IMR-90 (cell line): ENCODE results near the gene OPHN1. TPM values are rescaled to one million over a fixed set of nuclear protein-coding genes. Genes with fewer than 3 reads are reported as not detected.

Experiments used
- ATAC-seq: fragments of 200-7000 bp; cut with Tn5 transposase; 2 replicates; pipeline ENCODE4 v1.9.1; 2020; ENCODE audit warnings: low read depth, mild to moderate bottlenecking, moderate library complexity
- BruUV-seq: library from RNA; stranded (reverse); fragments of 400-500 nt; replicated peaks from 2 replicates; lab custom pipeline; 2021; lab: Mats Ljungman, UMichigan
- CTCF ChIA-PET: fragments of 300-600 bp; formaldehyde crosslinking; extraction: SDS; loops from one replicate; lab custom pipeline; 2021; ENCODE audit warnings: antibody characterized with exemption; lab: Yijun Ruan, JAX
- POLR2A ChIA-PET: fragments of 300-600 bp; sonication (Branson Sonifier 250); formaldehyde crosslinking; loops from one replicate; lab custom pipeline; 2022; ENCODE audit warnings: antibody characterized with exemption; ENCODE audit not compliant: unreplicated experiment; lab: Charles Lee
- DNase-seq: peaks from one replicate; pipeline ENCODE4 v3.0.0; 2013
- H2AFZ ChIP-seq: replicated peaks from 2 replicates; pipeline ENCODE3; 2013; ENCODE audit warnings: low read length, mild to moderate bottlenecking; ENCODE audit not compliant: poor library complexity
- H2AK5ac ChIP-seq: 2 replicates; pipeline ENCODE4 v1.6.1; 2013; ENCODE audit warnings: low read depth, low read length, inconsistent platforms
- H2AK9ac ChIP-seq: replicated peaks from 2 replicates; pipeline ENCODE3; 2013; ENCODE audit warnings: mild to moderate bottlenecking, low read depth, low read length, moderate library complexity; ENCODE audit not compliant: poor library complexity
- H2BK120ac ChIP-seq: 2 replicates; pipeline ENCODE4 v1.6.1; 2013; ENCODE audit warnings: low read depth, low read length, inconsistent platforms
- H2BK15ac ChIP-seq: 3 replicates; pipeline ENCODE4 v1.6.1; 2013; ENCODE audit warnings: low read depth, low read length, inconsistent platforms
- H2BK20ac ChIP-seq: 2 replicates; pipeline ENCODE4 v1.6.1; 2013; ENCODE audit warnings: low read depth, mild to moderate bottlenecking, inconsistent platforms, low read length, moderate library complexity
- H2BK5ac ChIP-seq: 2 replicates; pipeline ENCODE4 v1.6.1; 2013; ENCODE audit warnings: mild to moderate bottlenecking, low read depth, low read length, inconsistent platforms; ENCODE audit not compliant: poor library complexity, severe bottlenecking
- H3K14ac ChIP-seq: replicated peaks from 2 replicates; pipeline ENCODE4 v1.6.1; 2013; ENCODE audit warnings: low read depth, low read length, inconsistent platforms
- H3K18ac ChIP-seq: 2 replicates; pipeline ENCODE4 v1.6.1; 2013; ENCODE audit warnings: low read depth, low read length, control low read depth
- H3K23ac ChIP-seq: 2 replicates; pipeline ENCODE4 v1.6.1; 2013; ENCODE audit warnings: low read depth, low read length, inconsistent platforms
- H3K27ac ChIP-seq: 2 replicates; pipeline ENCODE4 v1.5.1; 2013; ENCODE audit warnings: mild to moderate bottlenecking, control low read depth, low read length; ENCODE audit not compliant: insufficient read depth
- H3K27me3 ChIP-seq: 2 replicates; pipeline ENCODE4 v1.6.1; 2013; ENCODE audit warnings: low read length; ENCODE audit not compliant: control insufficient read depth, insufficient read depth
- H3K36me3 ChIP-seq: 2 replicates; pipeline ENCODE4 v1.6.1; 2013; ENCODE audit warnings: low read length, mixed read lengths; ENCODE audit not compliant: control insufficient read depth, insufficient read depth
- H3K4ac ChIP-seq: 2 replicates; pipeline ENCODE4 v1.6.1; 2013; ENCODE audit warnings: low read depth, low read length, inconsistent platforms
- H3K4me1 ChIP-seq: 2 replicates; pipeline ENCODE4 v1.6.1; 2013; ENCODE audit warnings: low read length, mixed read lengths; ENCODE audit not compliant: control insufficient read depth, insufficient read depth
- H3K4me2 ChIP-seq: 2 replicates; pipeline ENCODE4 v1.6.1; 2013; ENCODE audit warnings: low read depth, mild to moderate bottlenecking, control low read depth, low read length, moderate library complexity
- H3K4me3 ChIP-seq: 2 replicates; pipeline ENCODE4 v1.5.1; 2013; ENCODE audit warnings: low read depth, mild to moderate bottlenecking, control low read depth, low read length, moderate library complexity; ENCODE audit not compliant: insufficient read depth
- H3K56ac ChIP-seq: 2 replicates; pipeline ENCODE4 v1.6.1; 2013; ENCODE audit warnings: low read length, inconsistent platforms; ENCODE audit not compliant: insufficient read depth; ENCODE audit errors: extremely low read depth
- H3K79me1 ChIP-seq, 2 experiments: 2 replicates each; pipeline ENCODE4 v1.6.1; 2013; ENCODE audit warnings: low read length in 2 of 2, inconsistent platforms in 1 of 2, low read depth in 1 of 2
- H3K9ac ChIP-seq: 2 replicates; pipeline ENCODE4 v1.6.1; 2013; ENCODE audit warnings: low read depth, low read length, control low read depth
- H3K9me1 ChIP-seq: 2 replicates; pipeline ENCODE4 v1.6.1; 2013; ENCODE audit warnings: low read length, inconsistent platforms; ENCODE audit not compliant: insufficient read depth
- H3K9me3 ChIP-seq: 2 replicates; pipeline ENCODE4 v1.6.1; 2013; ENCODE audit warnings: low read length; ENCODE audit not compliant: control insufficient read depth, insufficient read depth
- H4K20me1 ChIP-seq: 2 replicates; pipeline ENCODE4 v1.6.1; 2013; ENCODE audit warnings: low read length, inconsistent platforms; ENCODE audit not compliant: insufficient read depth
- H4K5ac ChIP-seq: 2 replicates; pipeline ENCODE4 v1.6.1; 2013; ENCODE audit warnings: mild to moderate bottlenecking, low read depth, low read length, control low read depth
- H4K8ac ChIP-seq, 2 experiments: 2 replicates each; pipeline ENCODE4 v1.6.1; 2013; ENCODE audit warnings: low read depth in 2 of 2, low read length in 2 of 2, control low read depth in 1 of 2, inconsistent platforms in 1 of 2
- H4K91ac ChIP-seq: 2 replicates; pipeline ENCODE4 v1.6.1; 2013; ENCODE audit warnings: low read depth, low read length, inconsistent platforms; ENCODE audit not compliant: insufficient read depth
- BHLHE40 ChIP-seq: fragments of 150-350 bp; IDR thresholded peaks from 2 replicates; pipeline ENCODE4 v1.6.1; 2016; ENCODE audit warnings: mild to moderate bottlenecking, low read depth, low read length
- CEBPB ChIP-seq: IDR thresholded peaks from 2 replicates; pipeline ENCODE4 v1.6.1; 2012; ENCODE audit warnings: low read depth, low read length, improper control_type of control experiment
- CHD1 ChIP-seq: IDR thresholded peaks from 2 replicates; pipeline ENCODE4 v1.6.1; 2012; ENCODE audit warnings: low read depth, low read length, improper control_type of control experiment
- CTCF ChIP-seq: conservative IDR thresholded peaks from 2 replicates; pipeline ENCODE4 v1.5.1; 2012; ENCODE audit warnings: mild to moderate bottlenecking, low read depth, low read length, improper control_type of control experiment
- FOS ChIP-seq: fragments of 150-350 bp; IDR thresholded peaks from 2 replicates; pipeline ENCODE4 v1.6.1; 2016; ENCODE audit warnings: low read depth, low read length
- MAFK ChIP-seq: IDR thresholded peaks from 2 replicates; pipeline ENCODE4 v1.6.1; 2012; ENCODE audit warnings: low read depth, low read length, improper control_type of control experiment
- MAZ ChIP-seq: IDR thresholded peaks from 2 replicates; pipeline ENCODE4 v1.6.1; 2012; ENCODE audit warnings: low read depth, mild to moderate bottlenecking, low read length, improper control_type of control experiment, moderate library complexity, borderline replicate concordance
- MXI1 ChIP-seq: IDR thresholded peaks from 2 replicates; pipeline ENCODE4 v1.6.1; 2012; ENCODE audit warnings: low read depth, mild to moderate bottlenecking, low read length, moderate library complexity, borderline replicate concordance
- NFE2L2 ChIP-seq: fragments of 150-350 bp; IDR thresholded peaks from 2 replicates; pipeline ENCODE4 v1.6.1; 2016; ENCODE audit warnings: low read depth, mild to moderate bottlenecking, low read length
- POLR2A ChIP-seq: IDR thresholded peaks from 2 replicates; pipeline ENCODE4 v1.6.1; 2012; ENCODE audit warnings: mild to moderate bottlenecking, low read depth, low read length
- RAD21 ChIP-seq: IDR thresholded peaks from 2 replicates; pipeline ENCODE4 v1.6.1; 2012; ENCODE audit warnings: low read length, improper control_type of control experiment
- RCOR1 ChIP-seq: IDR thresholded peaks from 2 replicates; pipeline ENCODE4 v1.6.1; 2012; ENCODE audit warnings: mild to moderate bottlenecking, low read length, improper control_type of control experiment; ENCODE audit not compliant: insufficient replicate concordance
- SMC3 ChIP-seq: fragments of 150-350 bp; IDR thresholded peaks from 2 replicates; pipeline ENCODE4 v1.6.1; 2016; ENCODE audit warnings: low read depth, mild to moderate bottlenecking, antibody characterized with exemption, low read length, moderate library complexity
- USF2 ChIP-seq: fragments of 150-350 bp; IDR thresholded peaks from 2 replicates; pipeline ENCODE4 v1.6.1; 2017; ENCODE audit warnings: mild to moderate bottlenecking, antibody characterized with exemption, low read length, low read depth
- WGBS, 2 experiments: methylation state at CpG; one replicate each; pipeline versions ENCODE4 v1.1.5 to v1.1.7; 2013; ENCODE audit warnings: missing lambda C conversion rate in 2 of 2; ENCODE audit not compliant: insufficient read length in 1 of 2; ENCODE audit errors: extremely low coverage in 2 of 2; 5-methylcytosine and 5-hydroxymethylcytosine counted together
- dilution Hi-C: fragments of 300-500 bp; cut with HindIII; formaldehyde crosslinking; loops from one replicate; pipeline ENCODE4 v1.14.3; 2018; ENCODE audit warnings: low sequenced_read_pairs; ENCODE audit not compliant: unreplicated experiment
- in situ Hi-C: fragments of 300-500 bp; cut with MboI; formaldehyde crosslinking; loops from 3 replicates; pipeline ENCODE4 v1.14.3; 2019; ENCODE audit warnings: low sequenced_read_pairs, inconsistent platforms, mixed read lengths
- intact Hi-C: fragments of 100-400 bp; cut with micrococcal nuclease; formaldehyde crosslinking; loops from 2 replicates; pipeline ENCODE4 v1.10.0; 2022
- polyA plus RNA-seq, 3 experiments: library from polyadenylated mRNA; depleted of rRNA; stranded (reverse); fragments of >200 nt; gene quantifications; 2 replicates each; pipeline ENCODE4 v1.2.3, GENCODE V29; 2012; ENCODE audit warnings: low replicate concordance in 1 of 3
- total RNA-seq: library from RNA; depleted of rRNA; stranded (reverse); fragments of >200 nt; gene quantifications from 2 replicates; pipeline ENCODE4 v1.2.3, GENCODE V29; 2012

Gene OPHN1
- total and polyA plus RNA-seq, 2 of the 4 experiments (the other 2 are of a cell fraction), result 4.0 to 13.1 TPM

DNA sequence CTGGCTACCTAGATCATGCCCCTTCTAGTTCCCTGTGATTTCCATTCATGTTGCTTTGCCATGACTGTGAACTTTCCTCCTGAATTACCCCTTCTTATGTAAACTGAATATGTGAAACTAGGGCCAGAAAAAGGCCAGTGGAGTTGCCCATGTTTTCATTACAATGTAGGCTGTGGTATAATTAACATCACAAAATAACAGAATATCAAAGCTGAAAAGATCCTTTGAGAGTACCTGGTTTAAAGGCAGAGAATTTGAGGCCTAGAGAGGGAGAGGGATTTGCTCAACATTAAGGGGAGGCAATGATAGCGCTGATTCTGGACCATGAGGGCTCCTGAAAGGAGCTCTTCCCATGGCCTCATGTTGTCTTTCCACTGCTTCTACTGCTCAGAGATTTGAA is 392.2 kb downstream of the OPHN1 start:
- no peak overlapping the region for H3K23ac ChIP-seq
- dilution Hi-C loops (no loop called here), in situ Hi-C loops (no loop called here), intact Hi-C loops (no loop called here)
- H3K9me3 ChIP-seq, result no peaks in the 10 kb centered on the region
- ChIA-PET CTCF (no interaction called here), POLR2A (no interaction called here)
- no CpG with 5 or more reads among the region's 1 CpG for WGBS, 2 experiments
- no peak overlapping the region for H2AK9ac ChIP-seq
- H3K14ac ChIP-seq, result no peak overlapping the region
- H4K8ac ChIP-seq, result no peak overlapping the region
- no peaks in the 10 kb centered on the region; the same call in 1 of the 2 replicates for H3K27me3 ChIP-seq
- H2BK15ac ChIP-seq, result no peak overlapping the region
- H3K56ac ChIP-seq, result no peak overlapping the region
- no peak overlapping the region for H2AK5ac ChIP-seq
- no peak overlapping the region for H3K9ac ChIP-seq
- H2BK5ac ChIP-seq, result no peak overlapping the region
- H3K4me1 ChIP-seq, result no peaks in the 10 kb centered on the region
- H3K79me1 ChIP-seq, result no peaks in the 10 kb centered on the region
- no TSS peak for BruUV-seq
- no peak overlapping the region for H3K27ac ChIP-seq
- no peak overlapping the region for H2AFZ ChIP-seq
- H4K20me1 ChIP-seq, result no peaks in the 10 kb centered on the region
- ATAC-seq (no peak), DNase-seq (no peak)
- no peak overlapping the region for H2BK20ac ChIP-seq
- H3K4me3 ChIP-seq, result no peak overlapping the region
- no peak overlapping the region for H4K91ac ChIP-seq
- H3K4me2 ChIP-seq, result no peak overlapping the region
- H3K4ac ChIP-seq, result no peak overlapping the region
- no peak overlapping the region for H2BK120ac ChIP-seq
- H3K9me1 ChIP-seq, result no peaks in the 10 kb centered on the region
- H4K5ac ChIP-seq, result no peak overlapping the region
- H3K36me3 ChIP-seq, result no peaks in the 10 kb centered on the region
- H3K18ac ChIP-seq, result no peak overlapping the region
- TF ChIP-seq MAFK (no peak), USF2 (no peak), RCOR1 (no peak), BHLHE40 (no peak), MXI1 (no peak), SMC3 (no peak), MAZ (no peak), POLR2A (no peak), CTCF (no peak), CHD1 (no peak), RAD21 (no peak), FOS (no peak), CEBPB (no peak), NFE2L2 (no peak)
